OCI-LY1 (cell line): Measurements from ENCODE around the gene KLF4.

ENCODE experiments used
- EZH2 ChIP-seq: fragments of 200-600 bp; sonication (generic), shearing (Covaris generic); IDR thresholded peaks from 2 replicates; pipeline ENCODE4 v1.8.0; 2017; ENCODE audit warnings: borderline replicate concordance, mixed run types, mild to moderate bottlenecking, antibody characterized with exemption, low read length, moderate library complexity, mixed read lengths
- TF ChIP-seq, protein P1 (sequence below): fragments of 200-600 bp; sonication (generic), shearing (Covaris generic); IDR thresholded peaks from 2 replicates; pipeline ENCODE4 v1.5.1; 2017; ENCODE audit warnings: mild to moderate bottlenecking, antibody characterized with exemption, low read length, moderate library complexity, mixed read lengths

DNA sequence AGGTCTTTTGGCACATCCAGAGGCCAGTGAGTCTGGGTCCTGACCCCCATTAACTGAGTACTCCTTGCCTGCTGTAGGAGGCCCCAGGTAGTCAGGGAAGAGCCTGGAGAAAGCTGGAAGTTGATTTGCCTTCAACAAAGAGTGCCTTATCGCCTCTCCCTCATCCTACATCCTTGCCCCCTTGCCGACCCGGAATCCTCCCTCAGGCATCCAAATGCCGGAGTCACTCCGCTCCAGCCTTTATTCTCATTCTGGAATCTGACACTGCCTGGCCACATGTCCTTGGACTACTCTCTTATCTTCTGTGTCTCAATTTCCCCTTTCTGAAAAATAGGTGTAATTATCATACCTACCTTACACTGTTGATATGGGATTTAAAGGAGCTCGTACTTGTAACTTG is 39.1 kb upstream of the KLF4 start:
- TF ChIP-seq, protein P1, sequence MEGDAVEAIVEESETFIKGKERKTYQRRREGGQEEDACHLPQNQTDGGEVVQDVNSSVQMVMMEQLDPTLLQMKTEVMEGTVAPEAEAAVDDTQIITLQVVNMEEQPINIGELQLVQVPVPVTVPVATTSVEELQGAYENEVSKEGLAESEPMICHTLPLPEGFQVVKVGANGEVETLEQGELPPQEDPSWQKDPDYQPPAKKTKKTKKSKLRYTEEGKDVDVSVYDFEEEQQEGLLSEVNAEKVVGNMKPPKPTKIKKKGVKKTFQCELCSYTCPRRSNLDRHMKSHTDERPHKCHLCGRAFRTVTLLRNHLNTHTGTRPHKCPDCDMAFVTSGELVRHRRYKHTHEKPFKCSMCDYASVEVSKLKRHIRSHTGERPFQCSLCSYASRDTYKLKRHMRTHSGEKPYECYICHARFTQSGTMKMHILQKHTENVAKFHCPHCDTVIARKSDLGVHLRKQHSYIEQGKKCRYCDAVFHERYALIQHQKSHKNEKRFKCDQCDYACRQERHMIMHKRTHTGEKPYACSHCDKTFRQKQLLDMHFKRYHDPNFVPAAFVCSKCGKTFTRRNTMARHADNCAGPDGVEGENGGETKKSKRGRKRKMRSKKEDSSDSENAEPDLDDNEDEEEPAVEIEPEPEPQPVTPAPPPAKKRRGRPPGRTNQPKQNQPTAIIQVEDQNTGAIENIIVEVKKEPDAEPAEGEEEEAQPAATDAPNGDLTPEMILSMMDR, result no peak
- no peak for TF ChIP-seq EZH2
